Endodermal cell (in vitro differentiated cells): Measurements from ENCODE around the gene CNOT11. TPM values are rescaled to one million over a fixed set of nuclear protein-coding genes. Genes with fewer than 3 reads are reported as not detected.

ENCODE experiments used
- DNase-seq: peaks from one replicate; pipeline ENCODE4 v3.0.0-alpha.2; 2017
- H3K27ac ChIP-seq: 2 replicates; pipeline ENCODE4 v1.5.1; 2013; ENCODE audit warnings: mild to moderate bottlenecking, low read depth, low read length, moderate library complexity
- H3K27me3 ChIP-seq: 2 replicates; pipeline ENCODE4 v1.6.1; 2013; ENCODE audit warnings: mild to moderate bottlenecking, low read length, moderate library complexity; ENCODE audit not compliant: insufficient read depth, control insufficient read depth, poor library complexity, severe bottlenecking
- H3K36me3 ChIP-seq: 2 replicates; pipeline ENCODE4 v1.7.0; 2013; ENCODE audit warnings: mild to moderate bottlenecking, low read length, moderate library complexity; ENCODE audit not compliant: control insufficient read depth, insufficient read depth
- H3K4me1 ChIP-seq: one replicate; pipeline ENCODE4 v1.7.0; 2013; ENCODE audit warnings: low read length; ENCODE audit not compliant: control insufficient read depth, insufficient read depth
- H3K4me3 ChIP-seq: 2 replicates; pipeline ENCODE4 v1.5.1; 2013; ENCODE audit warnings: mild to moderate bottlenecking, low read length, moderate library complexity
- H3K9ac ChIP-seq: 2 replicates; pipeline ENCODE4 v1.6.1; 2013; ENCODE audit warnings: mild to moderate bottlenecking, low read length, moderate library complexity; ENCODE audit not compliant: poor library complexity, severe bottlenecking; ENCODE audit errors: extremely low read depth
- H3K9me3 ChIP-seq: 2 replicates; pipeline ENCODE4 v1.6.1; 2013; ENCODE audit warnings: mild to moderate bottlenecking, low read length, moderate library complexity; ENCODE audit not compliant: control insufficient read depth
- H3K27ac Mint-ChIP-seq: 2 replicates; pipeline ENCODE4 v1.8.0; 2020; ENCODE audit warnings: mixed read lengths
- H3K27me3 Mint-ChIP-seq: 2 replicates; pipeline ENCODE4 v1.8.0; 2021; ENCODE audit warnings: mild to moderate bottlenecking, mixed read lengths; ENCODE audit not compliant: insufficient read depth
- H3K36me3 Mint-ChIP-seq: 2 replicates; pipeline ENCODE4 v1.8.0; 2020; ENCODE audit warnings: low read depth, mixed read lengths
- H3K4me1 Mint-ChIP-seq: 2 replicates; pipeline ENCODE4 v1.8.0; 2020; ENCODE audit warnings: mixed read lengths
- H3K4me3 Mint-ChIP-seq: 2 replicates; pipeline ENCODE4 v1.8.0; 2020; ENCODE audit warnings: mild to moderate bottlenecking, moderate library complexity, mixed read lengths
- H3K9me3 Mint-ChIP-seq: 2 replicates; pipeline ENCODE4 v1.8.0; 2020; ENCODE audit warnings: mild to moderate bottlenecking, mixed read lengths
- CTCF ChIP-seq: fragments of 200-600 bp; sonication (generic); conservative IDR thresholded peaks from 2 replicates; pipeline ENCODE4 v1.5.0; 2021; ENCODE audit warnings: antibody characterized with exemption, mild to moderate bottlenecking
- WGBS, 2 experiments: methylation state at CpG; one replicate each; pipeline versions ENCODE4 v1.1.5 to v1.1.7; 2013; ENCODE audit warnings: missing lambda C conversion rate in 2 of 2, mixed read lengths in 1 of 2; ENCODE audit not compliant: insufficient coverage in 1 of 2, insufficient read length in 1 of 2; 5-methylcytosine and 5-hydroxymethylcytosine counted together
- total RNA-seq, 2 donors: library from RNA; stranded (reverse); fragmentation: NEBNext Ultra II Directional in 1 of 2; extraction: Animal tissue kit (Norgen Biotek cat#: 25700) in 1 of 2; gene quantifications; 2 replicates in 1 of 2; 3 replicates in 1 of 2; pipeline ENCODE4 v1.2.1, GENCODE V29; 2021

The CNOT11 gene
- total RNA-seq, 2 donors from 2014 or later: 46.1 to 49.3 TPM

- Mint-ChIP-seq H3K4me3 (peak overlapping the region; percentile 78), H3K9me3 (no peaks in the 10 kb centered on the region), H3K36me3 (peaks cover 6% of the 10 kb centered on the region), H3K4me1 (peaks cover 24% of the 10 kb centered on the region), H3K27me3 (peaks cover 5% of the 10 kb centered on the region), H3K27ac (peak overlapping the region; percentile 49)
- Histone ChIP-seq H3K36me3 (no peaks in the 10 kb centered on the region), H3K27ac (no peak overlapping the region), H3K4me3 (peak overlapping the region; percentile 81), H3K9me3 (no peaks in the 10 kb centered on the region), H3K9ac (peak overlapping the region; percentile 58), H3K27me3 (no peaks in the 10 kb centered on the region), H3K4me1 (peaks cover 8% of the 10 kb centered on the region)
- WGBS, 2 experiments: 4 to 5% methylated on average over 29 to 57 of the region's 57 CpGs
- no peak for TF ChIP-seq CTCF
- DNase-seq: peak; percentile 75
Observed at GRCh38 chr2:101307950-101308431, 55.3 kb downstream of the CNOT11 start.

- peaks cover 8% of the 10 kb centered on the region for H3K4me1 ChIP-seq
- peak within 1 kb of the TSS; percentile 58 for H3K9ac ChIP-seq
- peak; percentile 10 for TF ChIP-seq CTCF
- peak within 1 kb of the TSS; percentile 81 for H3K4me3 ChIP-seq
- Mint-ChIP-seq H3K4me3 (peak within 1 kb of the TSS; percentile 78), H3K9me3 (no peaks in the 10 kb centered on the region), H3K27me3 (peaks cover 5% of the 10 kb centered on the region), H3K27ac (peak within 1 kb of the TSS; percentile 89), H3K36me3 (peaks cover 6% of the 10 kb centered on the region), H3K4me1 (peaks cover 24% of the 10 kb centered on the region)
- H3K27me3 ChIP-seq: no peaks in the 10 kb centered on the region
- no peaks in the 10 kb centered on the region for H3K9me3 ChIP-seq
- peak; percentile 95 for DNase-seq
- no peak within 1 kb of the TSS for H3K27ac ChIP-seq
- H3K36me3 ChIP-seq: no peaks in the 10 kb centered on the region
- WGBS, 2 experiments: 9 to 21% methylated on average over 26 to 76 of the region's 76 CpGs
Observed at GRCh38 chr2:101308432-101309210, 55.9 kb downstream of the CNOT11 start, which contains the start of gene RNF149. Gene RNF149 (minus strand): TSS chr2:101308701. CDS start chr2:101308588, 113 bp downstream.

- H3K9ac ChIP-seq: no peak overlapping the region
- Mint-ChIP-seq H3K4me3 (no peak overlapping the region), H3K36me3 (peaks cover 4% of the 10 kb centered on the region), H3K9me3 (no peaks in the 10 kb centered on the region), H3K27me3 (peaks cover 5% of the 10 kb centered on the region), H3K27ac (no peak overlapping the region), H3K4me1 (peaks cover 21% of the 10 kb centered on the region)
- H3K4me1 ChIP-seq: peaks cover 8% of the 10 kb centered on the region
- 81 to 84% methylated on average over 8 to 10 of the region's 10 CpGs for WGBS, 2 experiments
- no peaks in the 10 kb centered on the region for H3K27me3 ChIP-seq
- H3K36me3 ChIP-seq: no peaks in the 10 kb centered on the region
- DNase-seq: no peak
- H3K4me3 ChIP-seq: no peak overlapping the region
- H3K27ac ChIP-seq: no peak overlapping the region
- H3K9me3 ChIP-seq: no peaks in the 10 kb centered on the region
- TF ChIP-seq CTCF: no peak
Observed at GRCh38 chr2:101310090-101310833, 57.6 kb downstream of the CNOT11 start.
